Thyroid gland (tissue), 4 donors: ENCODE measurements around the gene FOXN4.

Experiments
- POLR2A ChIP-seq, 2 donors: fragments of 450-650 bp; IDR thresholded peaks; one replicate each; pipeline ENCODE4 v1.6.1; 2017; ENCODE audit warnings: antibody characterized with exemption in 2 of 2, mild to moderate bottlenecking in 2 of 2, moderate library complexity in 1 of 2
- TF ChIP-seq, protein P1 (sequence below), 6 experiments: fragments of 200-600 bp in 3 of 6; fragments of 450-650 bp in 3 of 6; sonication (generic) in 3 of 6; IDR thresholded peaks; one replicate each; pipeline ENCODE4 v1.5.1; 2016 to 2019; ENCODE audit warnings: antibody characterized with exemption in 6 of 6, mild to moderate bottlenecking in 2 of 6, inconsistent platforms in 1 of 6, moderate library complexity in 1 of 6

GRCh38 chr12:109268896-109269295, 40.2 kb downstream of the FOXN4 start:
- TF ChIP-seq POLR2A (IDR thresholded peaks at IDR 0.05) = no peak
- TF ChIP-seq, protein P1, sequence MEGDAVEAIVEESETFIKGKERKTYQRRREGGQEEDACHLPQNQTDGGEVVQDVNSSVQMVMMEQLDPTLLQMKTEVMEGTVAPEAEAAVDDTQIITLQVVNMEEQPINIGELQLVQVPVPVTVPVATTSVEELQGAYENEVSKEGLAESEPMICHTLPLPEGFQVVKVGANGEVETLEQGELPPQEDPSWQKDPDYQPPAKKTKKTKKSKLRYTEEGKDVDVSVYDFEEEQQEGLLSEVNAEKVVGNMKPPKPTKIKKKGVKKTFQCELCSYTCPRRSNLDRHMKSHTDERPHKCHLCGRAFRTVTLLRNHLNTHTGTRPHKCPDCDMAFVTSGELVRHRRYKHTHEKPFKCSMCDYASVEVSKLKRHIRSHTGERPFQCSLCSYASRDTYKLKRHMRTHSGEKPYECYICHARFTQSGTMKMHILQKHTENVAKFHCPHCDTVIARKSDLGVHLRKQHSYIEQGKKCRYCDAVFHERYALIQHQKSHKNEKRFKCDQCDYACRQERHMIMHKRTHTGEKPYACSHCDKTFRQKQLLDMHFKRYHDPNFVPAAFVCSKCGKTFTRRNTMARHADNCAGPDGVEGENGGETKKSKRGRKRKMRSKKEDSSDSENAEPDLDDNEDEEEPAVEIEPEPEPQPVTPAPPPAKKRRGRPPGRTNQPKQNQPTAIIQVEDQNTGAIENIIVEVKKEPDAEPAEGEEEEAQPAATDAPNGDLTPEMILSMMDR (IDR thresholded peaks at IDR 0.05) = no peak
